H1 (cell line): Measurements from ENCODE around the gene MCHR1.
A peak's percentile ranks its signal among the peaks of the same experiment; 100 is the strongest.

Source experiments
- ATF2 ChIP-seq: IDR thresholded peaks from 2 replicates; pipeline ENCODE4 v1.6.1; 2012; ENCODE audit warnings: low read length, inconsistent platforms
- ATF3 ChIP-seq: IDR thresholded peaks from 2 replicates; pipeline ENCODE4 v1.6.1; 2011; ENCODE audit warnings: low read depth, mild to moderate bottlenecking, low read length; ENCODE audit not compliant: insufficient read depth
- CHD2 ChIP-seq: IDR thresholded peaks from 2 replicates; pipeline ENCODE4 v1.6.1; 2012; ENCODE audit warnings: low read length, improper control_type of control experiment
- CREB1 ChIP-seq: IDR thresholded peaks from 2 replicates; pipeline ENCODE4 v1.6.1; 2012; ENCODE audit warnings: inconsistent platforms
- CTCF ChIP-seq, 3 experiments: IDR thresholded peaks; 1 replicate in 2 of 3; 2 replicates in 1 of 3; pipeline versions ENCODE4 v1.5.1 to v1.6.1; 2011; ENCODE audit warnings: low read length in 3 of 3, mild to moderate bottlenecking in 3 of 3, inconsistent platforms in 2 of 3, low read depth in 1 of 3, moderate library complexity in 1 of 3; ENCODE audit not compliant: insufficient read depth in 1 of 3; ENCODE audit errors: control extremely low read depth in 1 of 3
- EP300 ChIP-seq, 2 experiments: IDR thresholded peaks; 1 replicate in 1 of 2; 2 replicates in 1 of 2; pipeline ENCODE4 v1.6.1; 2011 to 2012; ENCODE audit warnings: low read depth in 2 of 2, low read length in 2 of 2, mild to moderate bottlenecking in 2 of 2, borderline replicate concordance in 1 of 2, inconsistent platforms in 1 of 2, moderate library complexity in 1 of 2
- EZH2 ChIP-seq: fragments of 200-600 bp; sonication (generic); IDR thresholded peaks from 2 replicates; pipeline ENCODE4 v1.7.1; 2012; ENCODE audit warnings: low read depth, mild to moderate bottlenecking, moderate library complexity, low read length, inconsistent platforms; ENCODE audit not compliant: severe bottlenecking
- GTF2F1 ChIP-seq: IDR thresholded peaks from 2 replicates; pipeline ENCODE4 v1.6.1; 2012; ENCODE audit warnings: low read depth, low read length, improper control_type of control experiment, borderline replicate concordance
- MAX ChIP-seq: IDR thresholded peaks from 2 replicates; pipeline ENCODE4 v1.6.1; 2012; ENCODE audit warnings: inconsistent platforms
- NANOG ChIP-seq: IDR thresholded peaks from 2 replicates; pipeline ENCODE4 v1.6.1; 2011; ENCODE audit warnings: low read length, low read depth, mild to moderate bottlenecking, inconsistent platforms; ENCODE audit not compliant: insufficient read depth, poor library complexity, severe bottlenecking
- POLR2AphosphoS5 ChIP-seq: IDR thresholded peaks from 2 replicates; pipeline ENCODE4 v1.6.1; 2011; ENCODE audit warnings: low read depth, low read length
- RBBP5 ChIP-seq: IDR thresholded peaks from 2 replicates; pipeline ENCODE4 v1.7.1; 2012; ENCODE audit warnings: low read depth, mild to moderate bottlenecking, inconsistent platforms, low read length, moderate library complexity, borderline replicate concordance
- RXRA ChIP-seq: IDR thresholded peaks from 2 replicates; pipeline ENCODE4 v1.6.1; 2011; ENCODE audit warnings: low read depth, mild to moderate bottlenecking, low read length, moderate library complexity; ENCODE audit not compliant: insufficient read depth

- TF ChIP-seq CHD2 (no peak), CTCF (IDR thresholded peaks at IDR 0.05; ENCODE audit: control extremely low read depth in 1 of 3, insufficient read depth in 1 of 3, low read depth in 1 of 3, low read length in 3 of 3) (peak in 1 of 3 experiments; percentile 9; a peak in 1 of 4 replicates), NANOG (no peak), CREB1 (no peak), EZH2 (no peak), GTF2F1 (no peak), RXRA (no peak), MAX (no peak), ATF2 (no peak), EP300 (IDR thresholded peaks at IDR 0.05; ENCODE audit: borderline replicate concordance in 1 of 2, low read depth in 2 of 2, low read length in 2 of 2) (no peak), POLR2AphosphoS5 (no peak), ATF3 (no peak), RBBP5 (no peak)
These were observed 11.1 kb downstream of the MCHR1 start for GRCh38 chr22:40690370-40690769.
